GM12892 (cell line): ENCODE results near the gene RASSF5.

Experiments used
- DNase-seq: peaks from one replicate; pipeline ENCODE4 v3.0.0; 2011; ENCODE audit not compliant: insufficient read length
- FAIRE-seq: peaks from 2 replicates; lab custom pipeline; 2011; peaks lifted over from hg19 to GRCh38; lab: Jason Lieb, UNC
- POLR2A ChIP-seq: IDR thresholded peaks from 2 replicates; pipeline ENCODE4 v1.6.1; 2011; ENCODE audit warnings: low read depth, low read length, control low read depth
- POLR2AphosphoS5 ChIP-seq: IDR thresholded peaks from 2 replicates; pipeline ENCODE4 v1.6.1; 2011; ENCODE audit warnings: low read depth, low read length, control low read depth
- TAF1 ChIP-seq: IDR thresholded peaks from 2 replicates; pipeline ENCODE4 v1.6.1; 2011; ENCODE audit warnings: low read depth, mild to moderate bottlenecking, control low read depth, low read length, borderline replicate concordance

RASSF5 gene

DNA sequence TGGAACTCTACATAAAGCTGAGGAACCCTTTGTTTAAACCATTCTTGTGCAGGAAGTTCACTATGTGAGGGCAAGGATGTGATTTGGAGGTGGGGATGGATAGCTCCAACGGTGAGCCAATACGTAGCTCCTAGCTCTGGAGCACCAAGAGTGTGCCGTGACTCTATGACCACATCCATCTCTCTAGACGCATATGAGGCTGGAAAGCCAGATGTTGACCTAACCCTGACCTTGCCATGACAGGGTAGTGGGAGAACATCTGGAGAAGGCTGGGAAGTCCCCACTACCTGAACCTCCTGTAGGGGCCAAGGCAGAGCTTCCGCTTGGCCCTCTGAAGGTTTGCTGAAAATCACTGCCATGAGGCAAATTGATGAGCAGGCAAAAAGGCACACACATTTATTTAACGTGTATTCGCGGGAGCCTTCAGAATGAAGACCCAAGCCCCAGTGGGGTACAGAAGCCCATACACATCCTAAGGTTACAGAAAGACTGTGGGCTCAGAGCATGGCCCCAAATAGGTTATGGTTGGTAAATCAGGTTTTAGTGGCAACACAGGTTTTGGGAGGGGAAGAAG, 61.5 kb downstream of the RASSF5 start:
- no peak for DNase-seq
- peak; percentile 30 for FAIRE-seq
- no peak for TF ChIP-seq POLR2A
- TF ChIP-seq POLR2AphosphoS5, result no peak
- TF ChIP-seq TAF1, result no peak

DNA sequence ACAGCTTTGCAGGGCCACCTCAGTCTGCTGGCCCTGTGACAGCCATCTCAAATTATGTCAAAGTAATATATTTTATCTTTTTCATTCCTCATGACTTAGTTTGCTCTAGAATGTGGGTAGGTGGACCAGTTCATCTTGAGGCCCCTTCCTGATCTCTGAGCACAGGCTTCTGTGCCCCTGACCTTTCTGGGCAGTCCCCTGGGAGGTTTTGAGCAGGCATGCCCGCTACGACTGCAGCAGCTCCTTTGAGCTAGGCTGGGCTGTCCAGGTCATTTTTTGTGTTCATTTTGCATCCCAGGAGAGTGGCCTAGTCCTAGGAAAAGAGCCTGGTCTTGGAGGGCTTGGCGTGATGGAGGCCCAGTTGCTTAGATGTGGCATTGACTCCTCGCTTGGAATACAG, 62.2 kb downstream of the RASSF5 start:
- no peak for TF ChIP-seq TAF1
- no peak for TF ChIP-seq POLR2A
- DNase-seq (no peak), FAIRE-seq (no peak)

DNA sequence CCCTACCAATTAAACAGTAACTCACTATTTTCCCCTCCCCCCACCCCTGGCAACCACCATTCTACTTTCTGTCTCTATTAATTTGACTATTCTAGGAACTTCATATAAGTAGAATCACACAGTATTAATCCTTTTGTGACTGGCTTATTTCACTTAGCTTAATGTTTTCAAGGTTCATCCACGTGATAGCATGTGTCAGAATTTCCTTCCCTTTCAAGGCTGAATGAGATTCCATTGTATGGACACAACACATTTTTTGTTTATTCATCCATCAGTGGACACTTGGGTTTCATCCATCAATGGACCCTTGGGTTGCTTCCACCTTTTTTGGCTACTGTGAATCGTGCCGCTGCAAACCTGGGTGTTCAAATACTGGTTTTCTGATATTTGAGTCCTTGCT, 63.2 kb downstream of the RASSF5 start:
- FAIRE-seq (no peak), DNase-seq (no peak)
- TF ChIP-seq POLR2AphosphoS5, result no peak
- TF ChIP-seq TAF1, result no peak
- no peak for TF ChIP-seq POLR2A

DNA sequence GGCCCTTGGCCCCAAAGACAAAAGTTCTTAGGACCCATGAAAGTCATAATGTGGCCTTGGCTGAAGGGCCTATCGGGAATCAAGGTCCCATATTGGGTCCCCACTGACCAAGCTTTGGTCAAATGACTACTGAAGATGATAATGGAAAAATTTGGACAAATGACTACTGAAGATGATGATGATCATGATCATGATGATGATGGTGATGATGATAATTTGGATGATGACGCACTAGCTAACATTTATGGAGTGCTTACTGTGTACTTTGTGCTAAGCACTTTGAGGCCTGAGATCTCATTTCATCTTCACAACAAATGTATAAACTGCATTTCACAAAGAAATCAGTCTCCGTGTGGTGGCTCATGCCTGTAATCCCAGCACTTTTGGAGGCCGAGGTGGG, 65.5 kb downstream of the RASSF5 start:
- FAIRE-seq (no peak), DNase-seq (no peak)
- TF ChIP-seq POLR2A (no peak), TAF1 (no peak), POLR2AphosphoS5 (no peak)

DNA sequence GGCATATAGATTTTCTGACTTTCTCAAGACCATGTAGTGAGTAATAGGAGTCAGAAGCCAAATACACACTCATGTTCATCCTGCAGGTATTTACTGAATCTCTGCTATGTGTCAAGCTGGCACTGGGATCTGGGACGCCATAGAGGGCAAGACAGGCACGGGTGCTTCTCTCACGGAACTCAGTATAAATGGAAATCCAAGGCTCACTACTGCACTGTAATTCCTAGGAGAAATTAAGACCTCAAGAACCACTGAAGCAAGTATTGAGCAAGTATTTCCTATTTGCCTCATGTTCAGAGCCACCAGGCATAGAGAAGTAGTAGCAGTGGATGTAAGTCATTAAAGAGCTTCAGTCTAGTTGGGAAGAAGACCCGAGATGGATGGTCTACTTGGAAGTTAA, 66.0 kb downstream of the RASSF5 start:
- FAIRE-seq (no peak), DNase-seq (no peak)
- TF ChIP-seq POLR2A (no peak), POLR2AphosphoS5 (no peak), TAF1 (no peak)

DNA sequence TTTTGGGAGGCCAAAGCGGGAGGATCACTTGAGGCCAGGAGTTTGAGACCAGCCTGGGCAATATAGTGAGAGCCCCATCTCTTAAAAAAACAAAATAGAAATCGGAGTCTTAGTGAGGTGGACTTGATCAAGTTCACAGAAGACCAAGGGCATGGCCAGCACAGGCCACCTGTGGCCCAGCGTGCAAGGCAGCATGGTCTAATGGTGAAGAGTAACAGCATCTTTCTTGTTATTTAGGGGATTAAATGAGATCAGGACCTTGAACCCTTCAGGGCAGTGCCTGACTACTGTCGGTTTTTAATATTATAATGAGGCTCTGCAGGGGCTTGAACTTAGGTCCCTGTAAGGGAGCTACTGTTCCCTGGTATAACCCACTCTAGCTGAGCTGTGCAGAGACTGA, 66.4 kb downstream of the RASSF5 start:
- DNase-seq, result no peak
- FAIRE-seq, result no peak
- TF ChIP-seq POLR2AphosphoS5, result no peak
- no peak for TF ChIP-seq TAF1
- TF ChIP-seq POLR2A, result no peak

DNA sequence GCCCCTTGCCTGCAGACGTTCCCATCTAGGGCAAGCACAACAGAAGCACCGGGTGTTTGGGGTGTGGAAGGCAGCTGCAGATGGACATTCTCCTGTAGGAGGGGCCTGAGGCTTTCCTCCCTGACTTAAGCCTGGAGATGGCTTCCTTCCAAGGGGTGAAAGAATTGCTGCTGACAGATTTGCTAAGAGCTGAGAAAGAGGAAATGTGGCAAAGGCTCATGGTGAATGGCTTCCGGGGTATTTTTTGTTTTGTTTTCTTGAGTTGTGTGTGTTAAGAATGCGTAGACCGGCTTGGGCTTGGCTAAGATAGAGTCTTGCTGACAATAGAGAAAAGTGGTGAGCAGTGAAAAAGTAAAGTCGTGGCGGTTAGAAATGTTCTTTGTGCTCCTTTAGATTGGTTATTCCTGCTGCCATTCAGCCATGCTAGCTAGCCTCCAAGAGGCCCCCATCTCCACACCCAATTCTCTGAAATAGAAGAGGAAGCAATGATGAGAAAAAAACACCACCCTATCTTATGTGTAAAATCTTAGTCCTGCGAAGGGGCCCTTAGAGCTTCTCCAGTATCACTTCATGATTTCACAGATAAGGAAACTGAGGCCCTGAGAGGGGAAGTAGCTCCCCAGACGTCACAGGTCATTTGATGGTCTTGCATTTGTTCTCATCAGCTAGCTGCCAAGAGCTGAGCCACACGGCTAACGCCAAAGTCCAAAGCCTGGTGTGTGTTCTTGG, 68.0 kb downstream of the RASSF5 start:
- peak; percentile 61 for FAIRE-seq
- no peak for TF ChIP-seq TAF1
- no peak for TF ChIP-seq POLR2A
- TF ChIP-seq POLR2AphosphoS5, result no peak
- DNase-seq, result no peak

DNA sequence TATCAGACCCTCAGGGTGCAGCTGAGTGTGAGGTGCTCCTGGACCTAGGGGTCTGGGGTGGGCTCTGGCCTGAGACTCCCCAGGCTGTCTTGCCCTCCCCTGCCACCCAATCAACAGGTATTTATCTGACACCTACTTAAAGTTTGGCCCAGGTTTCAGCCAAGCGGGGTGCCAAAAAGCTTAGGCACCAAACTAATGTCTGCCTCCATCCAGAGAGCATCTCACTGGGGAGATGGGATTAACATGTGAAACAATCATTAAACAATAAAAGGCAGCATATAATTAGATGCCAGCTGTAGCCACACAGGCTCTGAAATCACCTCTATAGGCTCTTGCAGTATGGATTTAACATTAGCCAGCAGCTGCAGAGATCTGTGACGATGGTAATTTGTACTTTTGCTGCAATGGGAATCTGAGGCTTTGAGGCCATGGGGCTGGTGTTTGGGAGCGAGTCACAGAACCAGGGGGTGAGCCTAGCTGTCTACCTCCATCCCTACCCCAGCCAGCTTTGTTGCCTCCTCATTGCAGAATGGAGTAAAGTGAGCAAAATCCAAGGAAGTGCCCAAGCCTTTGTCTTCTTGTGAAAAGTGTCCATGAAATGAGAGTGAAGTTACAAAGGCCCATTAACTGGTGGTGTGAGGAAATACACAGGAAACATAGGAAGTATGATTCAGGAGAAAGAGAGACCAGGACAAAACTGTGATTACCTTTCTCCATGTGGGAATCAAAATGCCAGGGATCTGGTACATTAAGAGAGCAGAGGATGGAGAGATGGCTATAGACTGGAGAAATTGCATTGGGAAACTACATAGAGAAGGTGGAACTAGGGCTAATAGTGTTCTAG, 68.8 kb downstream of the RASSF5 start:
- DNase-seq, result no peak

DNA sequence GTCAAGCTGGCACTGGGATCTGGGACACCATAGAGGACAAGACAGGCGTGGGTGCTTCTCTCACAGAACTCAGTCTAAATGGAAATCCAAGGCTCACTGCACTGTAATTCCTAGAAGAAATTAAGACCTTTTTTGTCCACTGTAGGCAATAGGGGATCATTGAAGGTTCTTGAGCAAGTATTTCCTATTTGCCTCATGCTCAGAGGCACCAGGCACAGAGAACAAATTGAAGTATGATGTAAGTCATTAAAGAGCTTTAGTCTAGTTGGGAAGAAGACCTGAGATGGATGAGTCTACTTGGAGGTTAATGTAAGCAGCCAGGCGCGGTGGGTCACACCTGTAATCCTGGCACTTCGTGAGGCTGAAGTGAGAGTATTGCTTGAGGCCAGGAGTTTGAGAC, 70.3 kb downstream of the RASSF5 start:
- TF ChIP-seq TAF1 (no peak), POLR2A (no peak)
- FAIRE-seq (no peak), DNase-seq (no peak)

More for the DNA sequence above, 68.8 kb downstream of the RASSF5 start:
- no peak for FAIRE-seq
- TF ChIP-seq POLR2AphosphoS5 (no peak), TAF1 (no peak), POLR2A (no peak)

DNA sequence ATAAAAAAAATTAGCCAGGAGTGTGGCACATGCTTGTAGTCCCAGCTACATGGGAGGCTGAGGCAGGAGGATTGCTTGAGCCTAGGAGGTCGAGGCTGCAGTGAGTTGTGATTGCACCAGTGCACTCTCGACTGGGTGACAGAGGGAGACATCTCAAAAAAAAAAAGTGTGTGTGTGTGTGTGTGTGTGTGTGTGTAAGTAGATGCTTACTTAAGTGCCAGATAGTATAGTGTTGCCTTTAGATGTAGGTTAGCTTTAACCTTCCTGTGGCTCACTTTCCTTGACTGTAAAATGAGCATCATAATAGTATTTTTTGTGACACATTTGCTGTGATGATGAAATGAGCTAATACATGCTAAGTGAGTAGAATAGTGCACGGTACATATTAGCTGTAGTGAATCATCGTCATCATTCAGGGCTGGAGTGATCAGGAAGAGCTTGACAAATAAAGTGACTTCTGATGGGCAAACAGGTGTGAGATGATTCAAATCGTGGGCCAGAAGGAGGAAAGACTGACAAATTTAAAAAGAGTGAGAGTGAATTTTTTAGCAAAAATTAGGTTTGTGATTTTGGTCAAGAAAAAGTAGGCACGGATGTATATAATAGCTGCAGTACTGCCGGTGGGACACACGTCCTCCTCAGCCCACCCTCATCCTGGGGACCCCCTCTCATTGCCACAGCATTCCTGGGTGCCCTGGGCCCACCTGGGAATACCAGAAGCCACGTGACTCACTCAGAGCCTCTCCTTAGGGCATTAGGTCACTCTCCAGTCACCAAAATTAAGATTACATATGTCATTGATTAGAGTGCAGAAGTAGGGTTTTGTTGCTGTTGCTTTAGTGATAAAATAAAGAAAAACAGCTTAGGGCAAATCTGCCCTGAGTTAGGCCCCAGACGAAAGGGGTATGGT, 71.0 kb downstream of the RASSF5 start:
- DNase-seq, result no peak

DNA sequence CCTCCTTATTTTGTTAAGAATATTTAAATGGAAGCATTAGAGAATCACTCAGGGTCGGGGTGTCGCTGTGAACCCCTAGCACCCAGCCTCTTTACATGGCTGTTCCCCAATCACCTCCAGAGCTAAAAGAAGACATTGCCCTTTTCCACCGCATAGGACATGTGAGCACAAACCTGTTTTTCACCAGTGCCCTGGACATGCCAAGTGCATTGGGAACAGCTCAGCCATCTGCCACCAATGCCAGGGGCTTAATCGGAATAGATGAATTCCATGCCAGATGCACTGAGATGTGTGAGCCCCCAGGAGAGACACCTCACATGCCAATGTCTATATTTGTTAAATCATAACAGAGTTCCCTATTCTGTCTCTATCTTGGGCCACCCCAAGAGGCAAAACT, 71.6 kb downstream of the RASSF5 start:
- DNase-seq, result no peak
- TF ChIP-seq POLR2AphosphoS5 (no peak), TAF1 (no peak), POLR2A (no peak)
- FAIRE-seq, result no peak

More for the DNA sequence above, 71.0 kb downstream of the RASSF5 start:
- FAIRE-seq, result no peak
- TF ChIP-seq POLR2A, result no peak
- no peak for TF ChIP-seq POLR2AphosphoS5
- no peak for TF ChIP-seq TAF1
